IPS-20b (cell line): ENCODE results near the gene NF1.

ENCODE experiments used
- H3K27ac ChIP-seq: one replicate; pipeline ENCODE4 v1.5.1; 2013; ENCODE audit warnings: low read length
- H3K27me3 ChIP-seq: 2 replicates; pipeline ENCODE4 v1.6.1; 2013; ENCODE audit warnings: mild to moderate bottlenecking, low read length, inconsistent platforms; ENCODE audit not compliant: insufficient read depth
- H3K36me3 ChIP-seq: 2 replicates; pipeline ENCODE4 v1.6.1; 2013; ENCODE audit warnings: low read depth, mild to moderate bottlenecking, inconsistent platforms, low read length, moderate library complexity; ENCODE audit not compliant: insufficient read depth
- H3K4me1 ChIP-seq: 2 replicates; pipeline ENCODE4 v1.6.1; 2013; ENCODE audit warnings: mild to moderate bottlenecking, control low read depth, inconsistent platforms, low read length, moderate library complexity; ENCODE audit not compliant: insufficient read depth
- H3K4me3 ChIP-seq: 2 replicates; pipeline ENCODE4 v1.5.1; 2013; ENCODE audit warnings: mild to moderate bottlenecking, low read length, inconsistent platforms
- H3K9ac ChIP-seq: 2 replicates; pipeline ENCODE4 v1.6.1; 2013; ENCODE audit warnings: low read depth, mild to moderate bottlenecking, inconsistent platforms, low read length, moderate library complexity
- H3K9me3 ChIP-seq: 2 replicates; pipeline ENCODE4 v1.6.1; 2013; ENCODE audit warnings: mild to moderate bottlenecking, low read depth, low read length, inconsistent platforms; ENCODE audit not compliant: insufficient read depth

Gene NF1

DNA sequence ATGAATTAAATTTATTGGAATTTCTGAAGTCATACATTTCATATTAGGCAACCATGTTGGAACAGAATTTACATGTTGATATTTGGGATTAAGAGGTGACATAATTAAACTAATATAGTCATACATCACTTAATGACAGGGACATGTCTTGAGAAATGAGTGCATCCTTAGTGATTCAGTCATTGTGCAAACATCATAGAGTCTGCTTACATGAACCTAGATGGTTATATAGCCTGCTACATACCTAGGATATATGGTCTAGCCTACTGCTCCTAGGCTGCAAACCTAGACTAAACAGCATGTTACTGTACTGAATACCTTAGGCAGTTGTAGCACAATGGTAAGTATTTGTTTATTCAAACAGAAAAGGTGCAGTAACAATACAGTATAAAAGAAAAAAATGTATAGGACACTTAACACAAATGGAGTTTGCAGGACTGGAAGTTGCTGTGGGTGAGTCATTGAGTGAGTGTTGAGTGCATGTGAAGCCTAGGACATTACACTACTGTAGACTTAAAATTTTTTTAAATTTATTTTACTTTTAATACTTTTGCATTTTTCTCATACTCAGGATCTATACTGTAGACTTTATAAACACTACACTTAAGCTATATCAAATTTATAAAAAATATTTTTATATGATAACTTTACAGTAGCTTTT is 116.7 kb downstream of the NF1 start:
- Histone ChIP-seq H3K36me3 (no peaks in the 10 kb centered on the region), H3K4me3 (no peak overlapping the region), H3K27me3 (no peaks in the 10 kb centered on the region), H3K27ac (no peak overlapping the region), H3K9ac (no peak overlapping the region), H3K9me3 (no peaks in the 10 kb centered on the region), H3K4me1 (no peaks in the 10 kb centered on the region)

DNA sequence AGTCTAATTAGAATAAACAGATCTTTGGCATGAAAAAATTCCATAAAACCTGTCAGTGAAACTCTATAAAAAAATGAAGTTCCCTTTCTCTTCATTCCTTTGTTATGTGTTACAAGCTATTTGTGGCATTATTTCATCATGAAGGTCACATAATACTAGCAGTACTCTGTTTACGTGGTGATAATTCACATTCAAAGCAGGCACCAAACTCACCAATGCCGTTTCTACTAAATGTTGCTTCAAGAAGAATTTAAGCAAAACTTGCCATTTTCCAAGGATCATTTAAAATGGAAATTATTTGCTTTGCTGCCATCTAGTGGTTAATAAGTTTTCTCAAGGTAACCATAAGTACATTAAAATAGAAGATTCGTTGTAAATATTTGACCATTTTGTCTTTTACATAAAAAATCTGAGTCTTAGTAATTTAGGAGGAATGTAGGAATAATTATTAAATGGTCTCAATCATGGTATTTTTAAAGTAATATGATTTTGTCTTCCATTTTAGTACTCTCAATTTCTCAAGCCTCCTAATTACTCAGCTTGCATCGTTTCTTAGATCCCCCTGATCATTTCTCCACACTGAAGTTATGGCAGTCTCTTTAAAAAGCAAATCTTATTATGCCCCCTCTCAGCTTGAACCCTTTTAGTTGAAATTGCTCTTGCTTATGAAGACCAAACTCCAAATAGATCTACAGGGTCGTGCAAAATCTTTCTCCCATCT is 121.4 kb downstream of the NF1 start:
- no peak overlapping the region for H3K27ac ChIP-seq
- H3K27me3 ChIP-seq = no peaks in the 10 kb centered on the region
- H3K4me1 ChIP-seq = no peaks in the 10 kb centered on the region
- no peak overlapping the region for H3K9ac ChIP-seq
- no peak overlapping the region for H3K4me3 ChIP-seq
- peaks cover 13% of the 10 kb centered on the region; the same call in 1 of the 2 replicates for H3K36me3 ChIP-seq
- H3K9me3 ChIP-seq = no peaks in the 10 kb centered on the region

DNA sequence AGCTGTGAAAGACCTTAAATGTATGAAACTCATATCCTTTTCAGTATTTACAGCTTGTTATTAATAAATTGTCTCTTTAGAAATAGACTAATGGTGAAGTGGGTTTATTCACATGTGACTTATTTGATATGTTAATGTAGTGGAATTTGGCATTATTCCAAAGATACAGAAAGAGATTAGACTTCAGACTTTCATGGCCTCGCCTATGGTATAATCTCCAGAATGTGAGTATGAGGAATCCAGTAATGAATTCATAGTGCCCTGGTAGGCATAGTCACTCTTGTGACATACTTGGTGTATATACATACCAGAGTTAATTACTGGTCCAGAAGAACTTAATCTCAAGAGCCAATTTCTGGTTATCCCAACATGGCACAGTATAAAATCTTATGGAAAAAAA is 129.6 kb downstream of the NF1 start:
- peaks cover 36% of the 10 kb centered on the region for H3K36me3 ChIP-seq
- H3K4me3 ChIP-seq = no peak overlapping the region
- H3K9ac ChIP-seq = no peak overlapping the region
- no peaks in the 10 kb centered on the region for H3K9me3 ChIP-seq
- H3K4me1 ChIP-seq = no peaks in the 10 kb centered on the region
- no peak overlapping the region for H3K27ac ChIP-seq
- H3K27me3 ChIP-seq = no peaks in the 10 kb centered on the region

DNA sequence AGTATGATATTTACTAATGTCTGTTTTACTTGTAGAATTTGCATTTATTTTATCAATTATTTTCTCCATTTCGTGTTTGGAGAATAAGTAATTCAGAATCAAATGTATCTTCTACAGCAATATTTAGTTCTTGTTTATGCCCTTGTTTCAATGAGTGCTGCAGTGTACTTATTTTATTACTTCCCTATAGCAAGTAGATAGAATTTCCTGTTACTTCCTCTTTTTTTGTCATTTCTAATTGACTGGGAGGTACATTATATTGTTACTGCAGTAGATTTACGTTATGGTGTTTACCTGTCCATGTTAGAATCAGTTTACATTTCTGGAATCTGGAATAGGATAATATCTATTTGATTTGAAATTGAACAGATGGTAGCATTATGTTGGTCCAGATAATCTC is 131.1 kb downstream of the NF1 start:
- Histone ChIP-seq H3K27me3 (no peaks in the 10 kb centered on the region), H3K9me3 (no peaks in the 10 kb centered on the region), H3K9ac (no peak overlapping the region), H3K36me3 (peaks cover 42% of the 10 kb centered on the region), H3K4me3 (no peak overlapping the region), H3K4me1 (no peaks in the 10 kb centered on the region), H3K27ac (no peak overlapping the region)

DNA sequence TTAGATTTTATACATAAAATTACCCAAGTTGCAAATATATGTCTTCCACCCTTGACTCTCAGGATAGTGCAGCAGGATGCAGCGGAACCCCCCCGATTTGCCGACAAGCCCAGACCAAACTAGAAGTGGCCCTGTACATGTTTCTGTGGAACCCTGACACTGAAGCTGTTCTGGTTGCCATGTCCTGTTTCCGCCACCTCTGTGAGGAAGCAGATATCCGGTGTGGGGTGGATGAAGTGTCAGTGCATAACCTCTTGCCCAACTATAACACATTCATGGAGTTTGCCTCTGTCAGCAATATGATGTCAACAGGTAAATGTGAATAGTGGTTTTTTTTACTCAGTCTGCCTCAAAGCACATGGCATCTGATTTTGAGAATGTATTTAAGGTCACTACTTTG is 131.6 kb downstream of the NF1 start:
- Histone ChIP-seq H3K9me3 (no peaks in the 10 kb centered on the region), H3K36me3 (peaks cover 46% of the 10 kb centered on the region), H3K4me1 (no peaks in the 10 kb centered on the region)

DNA sequence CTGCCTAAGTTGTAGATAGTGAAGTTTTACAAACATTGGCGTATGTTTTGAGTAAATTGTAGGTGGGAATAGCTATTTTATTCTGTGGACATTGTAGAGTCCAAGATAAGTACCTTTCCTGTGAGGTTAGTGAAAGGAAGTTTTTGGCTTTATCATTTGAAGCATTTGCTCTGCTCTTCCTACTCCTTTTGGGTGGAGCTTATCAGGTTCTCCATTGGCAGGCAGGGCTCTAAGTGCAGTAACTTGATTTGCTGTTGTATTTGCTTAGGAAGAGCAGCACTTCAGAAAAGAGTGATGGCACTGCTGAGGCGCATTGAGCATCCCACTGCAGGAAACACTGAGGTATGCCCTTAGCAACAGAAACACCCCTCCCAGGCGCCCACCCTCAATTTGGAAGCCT is 132.2 kb downstream of the NF1 start:
- Histone ChIP-seq H3K4me1 (no peaks in the 10 kb centered on the region), H3K27ac (no peak overlapping the region), H3K9ac (no peak overlapping the region), H3K27me3 (no peaks in the 10 kb centered on the region), H3K9me3 (no peaks in the 10 kb centered on the region), H3K4me3 (no peak overlapping the region), H3K36me3 (peaks cover 51% of the 10 kb centered on the region)

More for the DNA sequence above, 131.6 kb downstream of the NF1 start:
- H3K9ac ChIP-seq = no peak overlapping the region
- no peak overlapping the region for H3K27ac ChIP-seq
- H3K4me3 ChIP-seq = no peak overlapping the region
- H3K27me3 ChIP-seq = no peaks in the 10 kb centered on the region

DNA sequence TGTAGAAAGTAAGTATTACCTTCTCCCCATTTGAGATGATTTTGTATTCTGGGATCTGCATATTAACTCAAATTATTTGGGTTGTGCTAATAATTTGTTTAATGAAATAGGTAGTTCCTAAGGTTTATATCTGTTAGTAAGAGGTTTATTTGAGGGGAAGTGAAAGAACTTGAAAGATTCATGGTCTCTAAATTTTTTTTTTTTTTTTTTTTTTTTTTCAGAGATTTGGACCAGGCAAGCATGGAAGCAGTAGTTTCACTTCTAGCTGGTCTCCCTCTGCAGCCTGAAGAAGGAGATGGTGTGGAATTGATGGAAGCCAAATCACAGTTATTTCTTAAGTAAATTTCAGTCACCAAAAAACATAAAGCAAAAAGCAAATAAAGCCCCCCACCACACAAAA is 137.1 kb downstream of the NF1 start:
- Histone ChIP-seq H3K27ac (no peak overlapping the region), H3K9ac (no peak overlapping the region), H3K27me3 (no peaks in the 10 kb centered on the region), H3K9me3 (no peaks in the 10 kb centered on the region), H3K4me3 (no peak overlapping the region), H3K4me1 (no peaks in the 10 kb centered on the region), H3K36me3 (peaks cover 79% of the 10 kb centered on the region)

DNA sequence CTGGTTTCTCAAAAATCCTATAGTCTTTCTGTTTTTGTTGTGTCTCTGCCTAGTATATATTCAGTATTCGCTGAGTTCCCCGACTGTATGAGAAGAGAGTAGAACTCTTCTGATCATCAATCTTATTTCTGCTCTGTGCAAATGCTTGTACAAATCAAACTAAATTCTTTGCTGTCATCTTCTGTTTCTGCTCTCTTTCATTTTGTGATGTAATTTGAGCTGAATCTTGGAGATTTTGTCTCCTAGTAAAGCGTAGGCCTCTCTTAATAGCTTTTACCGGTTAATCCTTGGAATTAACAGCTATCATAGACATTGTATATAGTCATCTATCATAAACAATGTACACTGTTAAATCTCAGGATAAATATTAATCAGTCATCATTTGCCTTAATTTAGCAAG is 140.3 kb downstream of the NF1 start:
- Histone ChIP-seq H3K27me3 (no peaks in the 10 kb centered on the region), H3K4me3 (no peak overlapping the region), H3K9me3 (no peaks in the 10 kb centered on the region), H3K27ac (no peak overlapping the region), H3K4me1 (no peaks in the 10 kb centered on the region), H3K36me3 (peaks cover 68% of the 10 kb centered on the region), H3K9ac (no peak overlapping the region)

DNA sequence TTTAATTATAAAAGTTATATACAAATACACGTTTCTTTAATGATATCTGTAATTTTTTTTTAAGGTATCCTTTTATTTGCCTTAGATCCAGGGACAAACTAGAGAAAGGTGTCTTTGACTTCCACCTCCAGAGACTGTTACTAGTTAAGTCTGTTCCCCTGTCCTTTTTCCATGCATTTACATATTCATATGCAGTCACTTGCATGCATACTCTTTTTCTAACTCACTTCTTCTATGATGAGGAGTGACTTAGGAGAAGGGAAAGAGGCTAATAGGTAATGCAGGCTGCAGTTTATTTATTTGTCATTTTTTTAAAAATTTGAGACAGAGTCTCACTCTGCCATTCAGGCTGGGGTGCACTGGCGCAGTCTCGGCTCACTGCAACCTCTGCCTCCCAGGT is 141.4 kb downstream of the NF1 start:
- peaks cover 64% of the 10 kb centered on the region for H3K36me3 ChIP-seq

DNA sequence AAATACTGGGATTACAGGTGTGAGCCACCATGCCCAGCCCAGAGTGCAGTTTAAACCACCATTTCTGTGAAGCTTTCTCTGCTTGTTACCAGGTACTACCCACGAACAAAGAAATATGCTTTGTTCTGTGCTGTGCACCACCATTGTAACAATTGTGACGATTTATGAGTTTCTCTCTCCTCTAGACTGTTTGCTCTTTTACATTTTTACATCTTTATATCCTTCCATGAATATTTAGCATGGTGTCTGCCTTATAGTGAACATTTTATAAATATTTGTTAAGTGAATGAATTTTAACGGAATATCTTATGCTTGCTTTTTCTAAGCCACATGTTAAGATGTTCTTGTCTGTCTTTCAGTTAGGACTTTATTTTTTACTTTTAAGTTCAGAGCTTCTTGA is 141.9 kb downstream of the NF1 start:
- Histone ChIP-seq H3K36me3 (peaks cover 66% of the 10 kb centered on the region), H3K9ac (no peak overlapping the region), H3K27me3 (no peaks in the 10 kb centered on the region), H3K9me3 (no peaks in the 10 kb centered on the region), H3K27ac (no peak overlapping the region), H3K4me3 (no peak overlapping the region), H3K4me1 (no peaks in the 10 kb centered on the region)

More for the DNA sequence above, 141.4 kb downstream of the NF1 start:
- H3K4me3 ChIP-seq = no peak overlapping the region
- H3K9me3 ChIP-seq = no peaks in the 10 kb centered on the region
- no peak overlapping the region for H3K27ac ChIP-seq
- no peak overlapping the region for H3K9ac ChIP-seq
- no peaks in the 10 kb centered on the region for H3K4me1 ChIP-seq
- H3K27me3 ChIP-seq = no peaks in the 10 kb centered on the region

DNA sequence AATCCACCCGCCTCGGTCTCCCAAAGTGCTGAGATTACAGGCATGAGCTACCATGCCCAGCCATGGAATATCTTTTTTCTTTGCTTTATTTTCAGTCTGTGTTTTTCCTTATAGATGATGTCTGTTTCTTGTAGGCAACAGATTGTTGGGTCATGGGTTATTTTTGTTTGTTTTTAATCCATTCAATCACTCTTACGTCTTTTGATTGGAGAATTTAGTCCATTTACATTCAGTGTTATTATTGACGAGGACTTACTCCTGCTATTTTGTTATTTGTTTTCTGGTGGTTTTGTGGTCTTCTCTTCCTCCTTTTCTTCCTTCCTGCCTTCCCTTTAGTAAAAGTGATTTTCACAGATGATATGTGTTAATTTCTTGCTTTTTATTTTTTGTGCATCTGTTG is 146.3 kb downstream of the NF1 start:
- Histone ChIP-seq H3K27ac (no peak overlapping the region), H3K4me3 (no peak overlapping the region), H3K9me3 (no peaks in the 10 kb centered on the region), H3K9ac (no peak overlapping the region), H3K36me3 (peaks cover 66% of the 10 kb centered on the region), H3K4me1 (peaks cover 4% of the 10 kb centered on the region; the same call in 1 of the 2 replicates), H3K27me3 (no peaks in the 10 kb centered on the region)
